Heart right ventricle (tissue), 16 donors: ENCODE data around the gene PAIP1. TPM values are rescaled to one million over a fixed set of nuclear protein-coding genes. Genes with fewer than 3 reads are reported as not detected.

ENCODE experiments used
- ATAC-seq, 8 donors: fragments of 200-7000 bp; cut with Tn5 transposase; one replicate each; pipeline ENCODE4 v1.9.1; 2020; ENCODE audit warnings: mild to moderate bottlenecking in 8 of 8, moderate library complexity in 8 of 8, moderate number of reproducible peaks in 1 of 8
- DNase-seq, 2 donors: peaks; one replicate each; pipeline ENCODE4 v3.0.0-alpha.2; 2020
- H3K27ac ChIP-seq, 10 donors: fragments of 200-600 bp; sonication (generic) in 2 of 10; one replicate each; pipeline versions ENCODE4 v1.5.0 to v1.8.0; 2020 to 2022; ENCODE audit warnings: mild to moderate bottlenecking in 3 of 10
- H3K27me3 ChIP-seq, 7 donors: fragments of 200-600 bp; one replicate each; pipeline ENCODE4 v1.8.0; 2021 to 2022; ENCODE audit warnings: mild to moderate bottlenecking in 2 of 7
- H3K36me3 ChIP-seq, 9 donors: fragments of 200-600 bp; sonication (generic) in 1 of 9; one replicate each; pipeline versions ENCODE4 v1.5.0 to v1.8.0; 2020 to 2022; ENCODE audit warnings: mild to moderate bottlenecking in 2 of 9
- H3K4me1 ChIP-seq, 9 donors: fragments of 200-600 bp; sonication (generic) in 1 of 9; one replicate each; pipeline versions ENCODE4 v1.5.0 to v1.8.0; 2020 to 2022; ENCODE audit warnings: mild to moderate bottlenecking in 4 of 9
- H3K4me3 ChIP-seq, 10 donors: fragments of 200-600 bp; sonication (generic) in 2 of 10; one replicate each; pipeline versions ENCODE4 v1.5.0 to v1.8.0; 2020 to 2022; ENCODE audit warnings: mild to moderate bottlenecking in 7 of 10, moderate library complexity in 2 of 10
- H3K9me3 ChIP-seq, 11 donors: fragments of 200-600 bp in 10 of 11; sonication (generic) in 2 of 11; one replicate each; pipeline versions ENCODE4 v1.5.0 to v1.8.0; 2013 to 2022; ENCODE audit warnings: mild to moderate bottlenecking in 2 of 11, control low read depth in 1 of 11, moderate library complexity in 1 of 11
- CTCF ChIP-seq, 9 donors: fragments of 200-600 bp; sonication (generic) in 2 of 9; IDR thresholded peaks; one replicate each; pipeline versions ENCODE4 v1.5.0 to v1.8.0; 2021 to 2022; ENCODE audit warnings: antibody characterized with exemption in 9 of 9, mild to moderate bottlenecking in 5 of 9, moderate library complexity in 1 of 9
- WGBS, 2 donors: extraction: QIAGEN DNeasy Blood & Tissue Kit; methylation state at CpG; one replicate each; pipeline ENCODE4 v1.1.7; 2013; ENCODE audit warnings: inconsistent platforms in 1 of 2; 5-methylcytosine and 5-hydroxymethylcytosine counted together
- intact Hi-C, 10 donors: fragments of 100-400 bp; cut with DNase I; formaldehyde crosslinking; loops; one replicate each; pipeline versions ENCODE4 v1.11.1 to v1.14.2; 2022
- polyA plus RNA-seq, 2 donors: library from polyadenylated mRNA; stranded (reverse); fragments of 200-250 nt; gene quantifications; one replicate each; pipeline ENCODE4 v1.2.3, GENCODE V29; 2013
- total RNA-seq, 10 donors: library from RNA; stranded (reverse); fragmentation: NEBNext Ultra II Directional in 3 of 10; extraction: Animal tissue kit (Norgen Biotek cat#: 25700) in 3 of 10; gene quantifications; one replicate each; pipeline versions ENCODE4 v1.2.1 to v1.2.4, GENCODE V29; 2021 to 2023
- donor health status: Arrhythmogenic right ventricular cardiomyopathy.
- donor health status: ischemic (EF 13 %, LVEDD 7.1; RV severe dilation, severe dysfunction).
- donor health status: healthy with polysubstance abuse.
- donor health status: DM: no; HTN: yes; CAD: no.
- donor health status: DM: no; HTN: no; CAD: no.
- donor health status: ischemic (EF 25% LVEDD 6.9; RV normal size, moderate dysfunction).
- donor health status: ischemic (EF 25% LVEDD 5.7; RV mildly dilated, moderate dysfunction).
- donor health status: healthy.
- donor health status: DM: yes; HTN: yes; CAD: no.
- donor health status: Ischemic cardiomyopathy.
- donor health status: ischemic (EF 35%, LVEDD 5.7; RV mildly dilated, moderate dysfunction).
- donor health status: nonischemic (EF 11% LVEDD 7.7; RV severe dilation, severe dysfunction).
- donor health status: DM: yes; HTN: yes; CAD: no.
- donor health status: PGD.
- donor health status: ischemic (EF 29% LVEDD 5.4; RV normal size, mild dysfunction).
- donor health status: nonischemic (EF 23%, LVEDD 6.1; RV moderate dilation, normal function).

PAIP1 gene
- total and polyA plus RNA-seq, 12 donors, result 51.1 to 162 (median 133) TPM

- ATAC-seq (no peak), DNase-seq (no peak)
- TF ChIP-seq CTCF (IDR thresholded peaks at IDR 0.05), result no peak
- intact Hi-C loops, result loop anchor here in 5 of 10 donors (2.0 to 10.0 kb wide), 5 partner anchors 29 to 381 kb away; partner anchors contain the start of genes HMGCS1 (in 3 of the 5), C5orf34 (in 2 of the 5) and PAIP1 (in 2 of the 5)
- peak overlapping the region in 3 of 10 donors; percentile 96 to 99 (median 98) for H3K27ac ChIP-seq
- WGBS, 2 donors, result 99 to 100% methylated on average over 2 of the region's 2 CpGs
- peaks cover 0 to 22% (median 0%) of the 10 kb centered on the region in 9 donors for H3K36me3 ChIP-seq
- H3K4me1 ChIP-seq, result peaks cover 0 to 28% (median 15%) of the 10 kb centered on the region in 9 donors
- H3K27me3 ChIP-seq, result no peaks in the 10 kb centered on the region
- H3K9me3 ChIP-seq, result no peaks in the 10 kb centered on the region
- no peak overlapping the region for H3K4me3 ChIP-seq
Observed at GRCh38 chr5:43485406-43485805, 71.5 kb downstream of the PAIP1 start.

- Histone ChIP-seq H3K4me1 (peaks cover 0 to 29% (median 15%) of the 10 kb centered on the region in 9 donors), H3K9me3 (no peaks in the 10 kb centered on the region), H3K27ac (peak overlapping the region; percentile 94 to 99 (median 97)), H3K27me3 (no peaks in the 10 kb centered on the region), H3K4me3 (peak overlapping the region; percentile 65 to 100 (median 79)), H3K36me3 (peaks cover 0 to 13% (median 0%) of the 10 kb centered on the region in 9 donors)
- 4% methylated on average over 32 of the region's 32 CpGs for WGBS, 2 donors
- peak; percentile 51 to 84 (median 70) for TF ChIP-seq CTCF (IDR thresholded peaks at IDR 0.05)
- intact Hi-C loops, result loop anchor here in 6 of 10 donors (2.0 to 10.0 kb wide), 6 partner anchors 31 to 379 kb away; partner anchors contain the start of genes HMGCS1 (in 6 of the 6), C5orf34 (in 2 of the 6), NNT (in 1 of the 6) and PAIP1 (in 1 of the 6)
- DNase-seq (peak; percentile 75 to 86), ATAC-seq (peak; percentile 74 to 92 (median 84))
Observed at GRCh38 chr5:43484106-43484849, 72.6 kb downstream of the PAIP1 start.

GRCh38 chr5:43483298-43484105 lies 73.4 kb downstream of the PAIP1 start, which contains the start of gene TMEM267:
TMEM267 (minus strand) TSS chr5:43483865; CDS start chr5:43453969, 29,896 bp downstream.
- Histone ChIP-seq H3K36me3 (peaks cover 0 to 6% (median 0%) of the 10 kb centered on the region in 9 donors), H3K4me3 (peak within 1 kb of the TSS; percentile 65 to 100 (median 79)), H3K4me1 (peaks cover 0 to 29% (median 15%) of the 10 kb centered on the region in 9 donors), H3K27me3 (no peaks in the 10 kb centered on the region), H3K9me3 (no peaks in the 10 kb centered on the region), H3K27ac (peak within 1 kb of the TSS; percentile 94 to 99 (median 97))
- ATAC-seq (peak; percentile 98 to 99 (median 99)), DNase-seq (peak; percentile 92 to 93)
- 0% methylated on average over 62 of the region's 62 CpGs for WGBS, 2 donors
- intact Hi-C loops, result loop anchor here in 6 of 10 donors (1.0 to 10.0 kb wide), 8 partner anchors 31 to 379 kb away; partner anchors contain the start of genes HMGCS1 (in 6 of the 6), C5orf34 (in 3 of the 6), PAIP1 (in 2 of the 6) and NNT (in 1 of the 6)
- no peak for TF ChIP-seq CTCF (IDR thresholded peaks at IDR 0.05)
